ENCODE measurements around the gene XPO5. TPM values are rescaled to one million over a fixed set of nuclear protein-coding genes. Genes with fewer than 3 reads are reported as not detected.
"Not testable (repeated sequence)": the region's sequence is repeated elsewhere in the genome, so short reads cannot be mapped to it uniquely, and the experiment has no call there.

Gene XPO5
- polyA plus RNA-seq, 1 of the 3 experiments (the other 2 are of a cell fraction) = 29.5 TPM

DNA sequence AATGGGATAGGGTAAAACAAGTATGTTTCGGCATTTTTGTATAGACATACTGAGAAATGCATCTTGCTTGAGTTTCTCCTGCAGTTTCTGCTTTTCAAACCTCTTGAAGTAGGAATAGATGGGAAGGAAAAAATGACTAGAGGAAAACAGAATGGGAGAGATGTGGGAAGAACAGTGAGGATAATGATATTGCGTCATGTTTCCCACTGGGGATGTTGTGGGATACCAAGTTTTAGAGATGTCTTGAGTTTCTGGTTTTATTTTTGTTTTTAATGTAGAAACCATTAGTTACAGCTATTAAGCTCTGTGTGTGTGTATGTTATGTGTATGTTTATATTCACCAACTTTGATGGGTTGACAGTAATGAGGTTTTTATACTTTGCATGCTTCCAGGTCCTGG, 24.8 kb upstream of the XPO5 start (continued):
- TF ChIP-seq MEF2A (IDR thresholded peaks at IDR 0.05; ENCODE audit: borderline replicate concordance, low read depth) (no peak), FOXM1 (IDR thresholded peaks at IDR 0.05; ENCODE audit: low read depth) (no peak), FOSL2 (IDR thresholded peaks at IDR 0.05; ENCODE audit: borderline replicate concordance, low read depth) (no peak), SMC3 (IDR thresholded peaks at IDR 0.05; ENCODE audit: low read depth, low read length) (no peak)

DNA sequence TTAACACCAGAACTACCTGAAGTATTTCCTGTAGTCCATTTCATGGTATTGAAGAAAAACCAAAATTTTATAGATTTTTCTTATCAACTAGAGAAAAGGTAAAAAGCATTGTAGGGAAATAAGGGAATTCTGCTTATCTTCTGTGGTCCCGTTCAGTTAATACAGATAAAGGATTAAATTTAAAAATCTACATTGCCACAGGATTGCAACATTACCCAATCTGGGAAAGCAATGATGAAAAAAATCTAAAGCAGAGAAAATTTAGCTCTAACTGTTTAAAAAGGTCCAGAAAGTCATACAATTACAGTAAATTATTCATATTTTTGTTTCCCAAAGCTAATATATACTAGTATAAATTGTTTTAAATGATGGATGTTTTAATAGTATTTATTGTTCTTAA, 18.1 kb upstream of the XPO5 start:
- peaks cover 62% of the 10 kb centered on the region for H3K79me2 ChIP-seq (ENCODE audit: insufficient read depth)

DNA sequence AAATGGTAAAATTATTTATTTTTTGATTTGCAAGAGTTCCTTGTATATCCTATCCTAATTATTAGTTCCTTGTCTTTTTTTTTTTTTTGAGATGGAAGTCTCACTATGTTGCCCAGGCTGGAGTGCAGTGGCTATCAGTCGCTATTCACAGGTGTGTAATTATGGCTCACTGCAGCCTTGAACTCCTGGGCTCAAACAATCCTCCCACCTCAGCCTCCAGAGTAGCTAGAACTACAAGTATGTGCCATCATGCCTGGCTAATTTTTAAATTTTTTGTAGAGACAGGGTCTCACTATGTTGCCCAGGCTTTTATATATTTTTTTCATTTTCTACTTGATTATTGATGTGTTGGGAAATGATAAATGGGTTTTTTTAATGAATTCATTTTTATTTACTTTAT, 13.7 kb upstream of the XPO5 start:
- not testable (repeated sequence) for H3K4me2 ChIP-seq; H3K4me1 ChIP-seq (ENCODE audit: control insufficient read depth in 1 of 2, insufficient read depth in 2 of 2, low read depth in 1 of 2, low read length in 1 of 2); H3K27me3 ChIP-seq (ENCODE audit: insufficient read depth); H2AFZ ChIP-seq (ENCODE audit: low read depth); DNase-seq; H3K27ac ChIP-seq (ENCODE audit: low read depth in 2 of 2, low read length in 1 of 2); H3F3A ChIP-seq (replicated peaks; ENCODE audit: insufficient read depth); H3K4me3 ChIP-seq (ENCODE audit: low read depth in 2 of 2, low read length in 1 of 2); H3K9ac ChIP-seq; H3K9me2 ChIP-seq; H3K9me3 ChIP-seq; H4K20me1 ChIP-seq (ENCODE audit: insufficient read depth)
- Histone ChIP-seq H3K36me3 (replicated peaks in 1 of 2; ENCODE audit: control insufficient read depth in 1 of 2, insufficient read depth in 2 of 2, low read length in 1 of 2) (peaks cover 36 to 80% of the 10 kb centered on the region in 2 experiments), H3K79me2 (ENCODE audit: insufficient read depth) (peaks cover 71% of the 10 kb centered on the region)
- 100% methylated on average over 1 of the region's 1 CpG for WGBS (ENCODE audit: low lambda C conversion rate)
- ChIA-PET CTCF (interaction anchor here (4.4 kb wide), 1 partner anchor 19 kb away, joined by 22 read pairs; no protein-coding TSS in a partner anchor), POLR2A (interaction anchor here (0.6 kb wide), 1 partner anchor 104 kb away, joined by 5 read pairs; no protein-coding TSS in a partner anchor)

More for the DNA sequence above, 18.1 kb upstream of the XPO5 start:
- no peaks in the 10 kb centered on the region for H3K4me1 ChIP-seq (ENCODE audit: control insufficient read depth in 1 of 2, insufficient read depth in 2 of 2, low read depth in 1 of 2, low read length in 1 of 2)
- no peak overlapping the region for H3K9ac ChIP-seq
- 94% methylated on average over 1 of the region's 1 CpG for WGBS (ENCODE audit: low lambda C conversion rate)
- H3K9me3 ChIP-seq = no peaks in the 10 kb centered on the region
- TF ChIP-seq, protein P1, sequence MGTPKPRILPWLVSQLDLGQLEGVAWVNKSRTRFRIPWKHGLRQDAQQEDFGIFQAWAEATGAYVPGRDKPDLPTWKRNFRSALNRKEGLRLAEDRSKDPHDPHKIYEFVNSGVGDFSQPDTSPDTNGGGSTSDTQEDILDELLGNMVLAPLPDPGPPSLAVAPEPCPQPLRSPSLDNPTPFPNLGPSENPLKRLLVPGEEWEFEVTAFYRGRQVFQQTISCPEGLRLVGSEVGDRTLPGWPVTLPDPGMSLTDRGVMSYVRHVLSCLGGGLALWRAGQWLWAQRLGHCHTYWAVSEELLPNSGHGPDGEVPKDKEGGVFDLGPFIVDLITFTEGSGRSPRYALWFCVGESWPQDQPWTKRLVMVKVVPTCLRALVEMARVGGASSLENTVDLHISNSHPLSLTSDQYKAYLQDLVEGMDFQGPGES (IDR thresholded peaks at IDR 0.05; ENCODE audit: low read depth, low read length) = no peak
- TF ChIP-seq, protein P2, sequence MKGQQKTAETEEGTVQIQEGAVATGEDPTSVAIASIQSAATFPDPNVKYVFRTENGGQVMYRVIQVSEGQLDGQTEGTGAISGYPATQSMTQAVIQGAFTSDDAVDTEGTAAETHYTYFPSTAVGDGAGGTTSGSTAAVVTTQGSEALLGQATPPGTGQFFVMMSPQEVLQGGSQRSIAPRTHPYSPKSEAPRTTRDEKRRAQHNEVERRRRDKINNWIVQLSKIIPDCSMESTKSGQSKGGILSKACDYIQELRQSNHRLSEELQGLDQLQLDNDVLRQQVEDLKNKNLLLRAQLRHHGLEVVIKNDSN (IDR thresholded peaks at IDR 0.05; ENCODE audit: borderline replicate concordance, low read depth) = no peak
- TF ChIP-seq POLR2AphosphoS5 (IDR thresholded peaks at IDR 0.05; ENCODE audit: low read depth, low read length) = no peak
- TF ChIP-seq CHD2 (IDR thresholded peaks at IDR 0.05; ENCODE audit: low read length, partially characterized antibody) = no peak
- TF ChIP-seq TEAD4 (IDR thresholded peaks at IDR 0.05; ENCODE audit: borderline replicate concordance, insufficient read depth) = no peak
- ChIA-PET POLR2A (no interaction called here), CTCF (interaction anchor here (1.5 to 4.9 kb wide), 2 partner anchors 13 to 15 kb away, joined by 3 to 28 read pairs; no protein-coding TSS in a partner anchor)
- no peak overlapping the region for H3K4me3 ChIP-seq (ENCODE audit: low read depth in 2 of 2, low read length in 1 of 2)
- no peak overlapping the region for H3K27ac ChIP-seq (ENCODE audit: low read depth in 2 of 2, low read length in 1 of 2)
- H3K27me3 ChIP-seq (ENCODE audit: insufficient read depth) = no peaks in the 10 kb centered on the region
- H3K9me2 ChIP-seq = no peaks in the 10 kb centered on the region
- no peak for DNase-seq
- no peak overlapping the region for H2AFZ ChIP-seq (ENCODE audit: low read depth)
- peaks cover 15% of the 10 kb centered on the region for H3F3A ChIP-seq (replicated peaks; ENCODE audit: insufficient read depth)
- H3K36me3 ChIP-seq (replicated peaks in 1 of 2; ENCODE audit: control insufficient read depth in 1 of 2, insufficient read depth in 2 of 2, low read length in 1 of 2) = peaks cover 16 to 70% of the 10 kb centered on the region in 2 experiments
- no peaks in the 10 kb centered on the region for H4K20me1 ChIP-seq (ENCODE audit: insufficient read depth)
- H3K4me2 ChIP-seq = no peak overlapping the region
